Panc1 (cell line): ENCODE measurements around the gene ADAM10.

Experiments
- CTCF ChIP-seq: fragments of 450-650 bp; IDR thresholded peaks from 2 replicates; pipeline ENCODE4 v1.5.1; 2017; ENCODE audit warnings: mild to moderate bottlenecking
- SIN3A ChIP-seq: IDR thresholded peaks from 2 replicates; pipeline ENCODE4 v1.6.1; 2012; ENCODE audit warnings: low read depth, mild to moderate bottlenecking, low read length, moderate library complexity, borderline replicate concordance; ENCODE audit not compliant: insufficient read depth
- TF ChIP-seq, protein P1 (sequence below), 2 experiments: IDR thresholded peaks; 2 replicates each; pipeline ENCODE4 v1.6.1; 2011 to 2012; ENCODE audit warnings: low read depth in 2 of 2, control low read depth in 1 of 2, low read length in 1 of 2, mild to moderate bottlenecking in 1 of 2, moderate library complexity in 1 of 2; ENCODE audit not compliant: insufficient read depth in 1 of 2

DNA sequence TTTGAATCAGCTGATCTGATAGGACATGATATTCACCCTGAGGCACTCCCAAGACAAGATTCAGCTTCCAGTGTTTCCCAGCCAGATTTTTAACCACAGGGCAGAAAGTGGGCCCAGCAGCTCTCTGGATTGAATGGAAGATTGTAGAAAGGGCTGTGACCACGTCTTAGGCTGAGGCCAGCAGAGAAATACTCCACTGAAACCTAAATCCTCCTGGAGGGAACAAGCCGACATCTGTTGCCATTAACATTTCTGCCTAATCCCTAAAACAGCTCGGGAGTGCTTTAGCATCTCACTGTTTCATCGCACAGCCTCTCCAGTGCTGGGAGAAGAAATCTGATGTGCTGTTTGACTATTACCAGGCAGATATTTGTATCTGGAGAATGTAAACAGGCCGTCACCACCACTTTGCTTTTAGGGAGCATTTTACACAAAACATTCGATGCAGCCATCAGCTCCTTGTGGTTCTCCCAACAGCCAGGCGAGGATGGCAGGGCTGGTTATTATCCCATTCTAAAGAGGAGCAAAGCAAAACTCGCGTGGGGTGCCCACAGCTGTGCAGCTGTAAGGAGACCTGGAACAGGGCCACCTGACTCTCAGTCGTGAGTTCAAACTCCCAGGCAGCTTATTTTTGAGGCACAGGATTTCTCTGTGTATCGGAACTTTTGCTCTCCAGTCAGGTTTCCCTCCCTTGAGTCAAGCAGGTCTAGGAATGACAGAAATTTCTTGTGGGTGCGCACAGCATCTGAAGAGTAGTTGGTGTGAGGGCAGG lies 200.3 kb downstream of the ADAM10 start:
- TF ChIP-seq SIN3A (no peak), CTCF (no peak)
- TF ChIP-seq, protein P1, sequence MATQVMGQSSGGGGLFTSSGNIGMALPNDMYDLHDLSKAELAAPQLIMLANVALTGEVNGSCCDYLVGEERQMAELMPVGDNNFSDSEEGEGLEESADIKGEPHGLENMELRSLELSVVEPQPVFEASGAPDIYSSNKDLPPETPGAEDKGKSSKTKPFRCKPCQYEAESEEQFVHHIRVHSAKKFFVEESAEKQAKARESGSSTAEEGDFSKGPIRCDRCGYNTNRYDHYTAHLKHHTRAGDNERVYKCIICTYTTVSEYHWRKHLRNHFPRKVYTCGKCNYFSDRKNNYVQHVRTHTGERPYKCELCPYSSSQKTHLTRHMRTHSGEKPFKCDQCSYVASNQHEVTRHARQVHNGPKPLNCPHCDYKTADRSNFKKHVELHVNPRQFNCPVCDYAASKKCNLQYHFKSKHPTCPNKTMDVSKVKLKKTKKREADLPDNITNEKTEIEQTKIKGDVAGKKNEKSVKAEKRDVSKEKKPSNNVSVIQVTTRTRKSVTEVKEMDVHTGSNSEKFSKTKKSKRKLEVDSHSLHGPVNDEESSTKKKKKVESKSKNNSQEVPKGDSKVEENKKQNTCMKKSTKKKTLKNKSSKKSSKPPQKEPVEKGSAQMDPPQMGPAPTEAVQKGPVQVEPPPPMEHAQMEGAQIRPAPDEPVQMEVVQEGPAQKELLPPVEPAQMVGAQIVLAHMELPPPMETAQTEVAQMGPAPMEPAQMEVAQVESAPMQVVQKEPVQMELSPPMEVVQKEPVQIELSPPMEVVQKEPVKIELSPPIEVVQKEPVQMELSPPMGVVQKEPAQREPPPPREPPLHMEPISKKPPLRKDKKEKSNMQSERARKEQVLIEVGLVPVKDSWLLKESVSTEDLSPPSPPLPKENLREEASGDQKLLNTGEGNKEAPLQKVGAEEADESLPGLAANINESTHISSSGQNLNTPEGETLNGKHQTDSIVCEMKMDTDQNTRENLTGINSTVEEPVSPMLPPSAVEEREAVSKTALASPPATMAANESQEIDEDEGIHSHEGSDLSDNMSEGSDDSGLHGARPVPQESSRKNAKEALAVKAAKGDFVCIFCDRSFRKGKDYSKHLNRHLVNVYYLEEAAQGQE (IDR thresholded peaks at IDR 0.05; ENCODE audit: insufficient read depth in 1 of 2, low read depth in 2 of 2, low read length in 1 of 2), result no peak
